Panc1 (cell line): Measurements from ENCODE around the gene PSMF1. TPM values are rescaled to one million over a fixed set of nuclear protein-coding genes. Genes with fewer than 3 reads are reported as not detected.

Experiments
- ATAC-seq: fragments of 200-7000 bp; cut with Tn5 transposase; 2 replicates; pipeline ENCODE4 v1.9.1; 2020; ENCODE audit warnings: mild to moderate bottlenecking, moderate library complexity
- BruUV-seq: library from RNA; stranded (reverse); fragments of 400-500 nt; replicated peaks from 2 replicates; lab custom pipeline; 2021; lab: Mats Ljungman, UMichigan
- CTCF ChIA-PET: fragments of 300-600 bp; sonication (Branson Sonifier 250); formaldehyde crosslinking; loops from one replicate; lab custom pipeline; 2022; ENCODE audit warnings: antibody characterized with exemption; lab: Charles Lee
- POLR2A ChIA-PET: fragments of 300-600 bp; sonication (Branson Sonifier 250); formaldehyde crosslinking; loops from one replicate; lab custom pipeline; 2022; ENCODE audit warnings: antibody characterized with exemption; lab: Charles Lee
- DNase-seq: peaks from one replicate; pipeline ENCODE4 v3.0.0-alpha.2; 2010; ENCODE audit warnings: low read depth, low spot score
- H3K27ac ChIP-seq: 2 replicates; pipeline ENCODE4 v1.5.1; 2011; ENCODE audit warnings: mild to moderate bottlenecking, low read length, inconsistent platforms
- H3K27me3 ChIP-seq: fragments of 200-500 bp; sonication (Bioruptor generic); 2 replicates; pipeline ENCODE4 v1.6.0; 2014; ENCODE audit warnings: low read length, inconsistent platforms; ENCODE audit not compliant: control insufficient read depth, insufficient read depth
- H3K36me3 ChIP-seq: fragments of 200-500 bp; sonication (Bioruptor generic); 2 replicates; pipeline ENCODE4 v1.5.1; 2014; ENCODE audit warnings: inconsistent platforms, mild to moderate bottlenecking, low read length, moderate library complexity; ENCODE audit not compliant: control insufficient read depth, insufficient read depth
- H3K4me1 ChIP-seq: 2 replicates; pipeline ENCODE4 v1.5.1; 2011; ENCODE audit warnings: inconsistent platforms, mild to moderate bottlenecking, low read length, moderate library complexity; ENCODE audit not compliant: control insufficient read depth, insufficient read depth
- H3K4me3 ChIP-seq, 2 experiments: 2 replicates each; pipeline ENCODE4 v1.5.1; 2011 to 2012; ENCODE audit warnings: low read depth in 2 of 2, low read length in 2 of 2, mild to moderate bottlenecking in 2 of 2, inconsistent platforms in 1 of 2, moderate library complexity in 1 of 2
- H3K9me3 ChIP-seq: fragments of 200-500 bp; sonication (Bioruptor generic); 2 replicates; pipeline ENCODE4 v1.5.1; 2014; ENCODE audit warnings: low read depth, mild to moderate bottlenecking, inconsistent platforms, low read length, moderate library complexity; ENCODE audit not compliant: control insufficient read depth, insufficient read depth
- CTCF ChIP-seq: fragments of 450-650 bp; IDR thresholded peaks from 2 replicates; pipeline ENCODE4 v1.5.1; 2017; ENCODE audit warnings: mild to moderate bottlenecking
- POLR2AphosphoS5 ChIP-seq: IDR thresholded peaks from 2 replicates; pipeline ENCODE4 v1.6.1; 2012; ENCODE audit warnings: mild to moderate bottlenecking, low read depth, low read length, moderate library complexity
- REST ChIP-seq, 2 experiments: IDR thresholded peaks; 2 replicates each; pipeline ENCODE4 v1.6.1; 2011 to 2012; ENCODE audit warnings: low read depth in 2 of 2, control low read depth in 1 of 2, low read length in 1 of 2, mild to moderate bottlenecking in 1 of 2, moderate library complexity in 1 of 2; ENCODE audit not compliant: insufficient read depth in 1 of 2
- SIN3A ChIP-seq: IDR thresholded peaks from 2 replicates; pipeline ENCODE4 v1.6.1; 2012; ENCODE audit warnings: low read depth, mild to moderate bottlenecking, low read length, moderate library complexity, borderline replicate concordance; ENCODE audit not compliant: insufficient read depth
- TCF7L2 ChIP-seq: IDR thresholded peaks from 2 replicates; pipeline ENCODE4 v1.6.1; 2011; ENCODE audit warnings: mild to moderate bottlenecking, low read depth, low read length, inconsistent platforms
- in situ Hi-C: cut with HindIII; loops from 2 replicates; pipeline ENCODE4 v1.10.0; 2016; ENCODE audit warnings: low sequenced_read_pairs, low pct_unique_long_range_greater_than_20kb
- intact Hi-C: fragments of 100-400 bp; cut with micrococcal nuclease; formaldehyde crosslinking; loops from one replicate; pipeline ENCODE4 v1.10.0; 2022; ENCODE audit not compliant: unreplicated experiment
- total RNA-seq: library from RNA; stranded (reverse); gene quantifications from one replicate; pipeline ENCODE4 v1.2.1, GENCODE V29; 2021; ENCODE audit not compliant: unreplicated experiment

PSMF1 gene
- total RNA-seq, 1 experiment from 2014 or later: 161 TPM

- BruUV-seq: no TSS peak
- POLR2A ChIA-PET: no interaction called here
- intact Hi-C loops: no loop called here
These were observed 76.8 kb downstream of the PSMF1 start for GRCh38 chr20:1195226-1195625.

GRCh38 chr20:1196634-1197033 is 78.2 kb downstream of the PSMF1 start:
- no peak for TF ChIP-seq CTCF
- no peak for TF ChIP-seq POLR2AphosphoS5
- no peak for TF ChIP-seq REST (IDR thresholded peaks at IDR 0.05; ENCODE audit: insufficient read depth in 1 of 2, low read depth in 2 of 2, low read length in 1 of 2)
- no peak for TF ChIP-seq TCF7L2
- no peak for TF ChIP-seq SIN3A
- Histone ChIP-seq H3K4me1 (no peaks in the 10 kb centered on the region), H3K9me3 (no peaks in the 10 kb centered on the region), H3K27ac (no peak overlapping the region), H3K27me3 (0 out of 2 replicates have a peak, but pooled peaks cover 2% of the 10 kb centered on the region), H3K36me3 (no peaks in the 10 kb centered on the region), H3K4me3 (no peak overlapping the region)
- CTCF ChIA-PET: no interaction called here
- POLR2A ChIA-PET: no interaction called here
- intact Hi-C loops (no loop called here), in situ Hi-C loops (no loop called here)
- ATAC-seq (no peak), DNase-seq (no peak)
- no TSS peak for BruUV-seq

More at GRCh38 chr20:1195226-1195625, 76.8 kb downstream of the PSMF1 start:
- CTCF ChIA-PET: no interaction called here
- H3K27ac ChIP-seq: no peak overlapping the region
- in situ Hi-C loops: no loop called here
- no peak for ATAC-seq
- H3K4me1 ChIP-seq: no peaks in the 10 kb centered on the region
- H3K36me3 ChIP-seq: no peaks in the 10 kb centered on the region
- H3K27me3 ChIP-seq: peaks cover 5% of the 10 kb centered on the region; the same call in 1 of the 2 replicates
- DNase-seq: no peak
- no peak for TF ChIP-seq TCF7L2
- no peak for TF ChIP-seq CTCF
- no peak for TF ChIP-seq SIN3A
- no peak for TF ChIP-seq REST (IDR thresholded peaks at IDR 0.05; ENCODE audit: insufficient read depth in 1 of 2, low read depth in 2 of 2, low read length in 1 of 2)
- no peak for TF ChIP-seq POLR2AphosphoS5
- no peaks in the 10 kb centered on the region for H3K9me3 ChIP-seq
- H3K4me3 ChIP-seq: no peak overlapping the region
